Non-pigmented ciliary epithelial cell (primary cell): ENCODE results near the gene TNFAIP1.
A peak's percentile ranks its signal among the peaks of the same experiment; 100 is the strongest.
"Not testable (repeated sequence)": the region's sequence is repeated elsewhere in the genome, so short reads cannot be mapped to it uniquely, and the experiment has no call there.

Experiments used
- DNase-seq: peaks from one replicate; pipeline ENCODE4 v3.0.0-alpha.2; 2010; ENCODE audit warnings: low read depth

The TNFAIP1 gene, protein sequence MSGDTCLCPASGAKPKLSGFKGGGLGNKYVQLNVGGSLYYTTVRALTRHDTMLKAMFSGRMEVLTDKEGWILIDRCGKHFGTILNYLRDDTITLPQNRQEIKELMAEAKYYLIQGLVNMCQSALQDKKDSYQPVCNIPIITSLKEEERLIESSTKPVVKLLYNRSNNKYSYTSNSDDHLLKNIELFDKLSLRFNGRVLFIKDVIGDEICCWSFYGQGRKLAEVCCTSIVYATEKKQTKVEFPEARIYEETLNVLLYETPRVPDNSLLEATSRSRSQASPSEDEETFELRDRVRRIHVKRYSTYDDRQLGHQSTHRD

GRCh38 chr17:28335201-28335958, at the start of gene TNFAIP1, which contains the start of gene IFT20:
TSS of gene TNFAIP1 (plus strand) at chr17:28335761. CDS start at chr17:28339522, 3,761 bp downstream.
TSS of gene IFT20 (minus strand) at chr17:28335472. CDS start at chr17:28331985, 3,487 bp downstream.
- DNase-seq: peak; percentile 100

- DNase-seq: no peak
These were observed 49.6 kb upstream of the TNFAIP1 start for GRCh38 chr17:28285965-28286364.

DNA sequence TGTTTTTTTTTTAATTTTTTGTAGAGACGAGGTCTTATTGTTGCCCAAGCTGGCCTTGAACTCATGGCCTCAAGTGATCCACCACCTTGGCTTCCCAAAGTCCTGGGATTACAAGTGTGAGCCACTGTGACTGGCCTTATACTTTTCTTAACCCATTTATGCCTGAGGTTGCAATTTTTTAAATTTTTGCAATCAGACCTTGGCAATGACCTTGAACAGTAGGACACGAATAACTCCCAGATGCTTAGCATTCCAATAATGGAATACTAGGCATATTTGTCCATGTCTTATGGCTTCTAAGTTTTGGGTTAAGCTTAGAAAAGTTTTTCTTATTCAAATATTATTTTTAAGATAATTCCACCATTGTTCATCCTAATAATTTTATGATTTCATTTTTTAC, 44.9 kb upstream of the TNFAIP1 start:
- DNase-seq: no peak

DNA sequence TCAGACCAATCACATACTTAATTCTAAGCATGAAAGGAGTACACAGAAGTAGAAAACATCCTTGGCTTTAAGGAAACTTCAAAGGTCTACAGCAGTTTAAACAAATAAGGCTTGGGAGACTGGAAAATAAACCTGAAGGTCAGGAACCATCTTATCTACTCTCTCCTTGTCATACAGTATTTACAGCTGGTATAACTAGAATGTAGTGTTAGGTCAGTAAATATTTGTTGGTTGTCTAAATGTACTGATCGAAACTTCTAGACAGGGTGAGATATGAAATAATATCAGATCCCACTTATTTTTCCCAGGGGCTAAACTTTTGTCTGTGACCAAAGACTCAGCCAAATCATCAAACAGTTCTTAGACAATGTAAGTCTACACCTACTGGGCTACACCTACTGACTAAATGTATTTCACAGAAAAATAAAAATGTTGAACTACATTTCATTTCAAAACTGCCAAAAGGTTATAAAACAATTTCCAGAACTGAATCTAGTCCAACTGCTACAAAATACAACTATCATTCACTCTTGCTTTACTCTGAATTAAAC, 43.7 kb upstream of the TNFAIP1 start:
- no peak for DNase-seq

DNA sequence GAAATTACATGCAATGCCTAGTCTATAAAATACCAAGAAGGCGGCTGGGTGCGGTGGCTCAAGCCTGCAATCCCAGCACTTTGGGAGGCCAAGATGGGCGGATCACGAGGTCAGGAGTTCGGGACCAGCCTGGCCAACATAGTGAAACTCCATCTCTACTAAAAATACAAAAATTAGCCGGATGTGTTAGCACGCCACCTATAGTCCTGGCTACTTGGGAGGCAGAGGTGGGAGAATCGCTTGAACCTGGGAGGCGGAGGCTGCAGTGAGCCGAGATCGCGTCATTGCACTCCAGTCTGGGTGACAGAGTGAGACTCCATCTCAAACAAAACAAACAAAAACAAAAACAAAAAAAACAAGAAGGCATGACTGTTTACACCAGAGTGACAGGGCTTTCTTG, 42.7 kb upstream of the TNFAIP1 start:
- not testable (repeated sequence) for DNase-seq

GRCh38 chr17:28293994-28294393, 41.6 kb upstream of the TNFAIP1 start:
- no peak for DNase-seq

DNA sequence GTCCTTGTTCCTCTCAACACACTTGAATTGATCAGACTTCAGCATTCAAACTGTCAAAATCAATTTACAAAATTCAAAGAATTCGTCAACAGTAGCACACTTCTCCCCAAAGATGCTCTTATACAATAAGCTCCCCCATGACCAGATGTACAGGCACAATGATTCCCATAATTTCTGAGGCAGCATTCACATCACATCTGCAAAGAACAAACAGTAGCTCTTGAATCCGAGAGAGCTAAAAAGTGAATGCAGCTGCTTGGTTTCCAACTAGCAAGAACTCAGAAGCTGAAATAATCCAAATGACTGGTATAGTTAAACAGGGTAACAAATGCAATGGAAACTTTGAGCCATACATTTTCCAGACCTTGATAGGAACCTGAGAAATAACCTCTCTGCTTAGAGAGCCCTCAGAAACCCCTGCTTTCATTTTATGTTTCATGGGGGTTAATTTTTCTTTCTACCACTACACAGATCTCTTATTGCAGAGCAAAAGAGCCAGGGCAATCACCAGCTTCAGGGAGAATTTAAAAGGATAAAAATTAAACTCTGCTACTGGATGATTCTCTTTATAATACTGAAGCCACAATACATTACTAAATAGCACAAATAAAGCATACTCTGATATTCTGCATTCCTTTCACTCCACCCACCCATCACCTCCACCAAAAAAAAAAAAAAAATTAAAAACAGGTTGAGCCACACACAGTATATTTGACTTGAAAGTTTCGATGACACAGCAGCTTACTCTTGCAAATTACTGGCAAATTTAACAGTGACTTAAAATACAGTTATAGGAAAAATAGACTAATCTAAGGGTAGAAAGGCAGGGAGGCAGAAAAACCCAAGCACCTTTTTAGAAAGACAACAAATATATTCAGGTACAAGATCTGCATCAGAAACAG, 39.6 kb upstream of the TNFAIP1 start:
- no peak for DNase-seq

DNA sequence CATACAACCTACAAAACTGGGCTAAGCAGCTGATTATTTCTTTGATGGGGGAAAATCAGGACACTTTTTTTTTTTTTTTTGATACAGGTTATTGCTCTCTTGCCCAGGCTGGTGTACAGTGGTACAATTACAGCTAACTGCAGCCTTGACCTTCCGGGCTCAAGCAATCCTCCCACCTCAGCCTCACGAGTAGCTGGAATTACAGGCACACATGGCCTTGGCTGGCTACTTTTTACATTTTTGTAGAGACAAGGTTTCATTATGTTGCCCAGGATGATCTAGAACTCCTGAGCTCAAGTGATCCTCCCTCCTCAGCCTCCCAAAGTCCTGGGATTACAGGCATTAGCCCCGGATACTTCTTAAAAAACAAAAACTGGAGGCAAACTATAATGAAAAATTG, 37.1 kb upstream of the TNFAIP1 start:
- no peak for DNase-seq

GRCh38 chr17:28306954-28307401, 28.6 kb upstream of the TNFAIP1 start:
- DNase-seq: no peak

GRCh38 chr17:28313841-28314240, 21.7 kb upstream of the TNFAIP1 start:
- no peak for DNase-seq

GRCh38 chr17:28315846-28316705, 19.5 kb upstream of the TNFAIP1 start:
- no peak for DNase-seq

- DNase-seq: no peak
These were observed 18.2 kb upstream of the TNFAIP1 start for GRCh38 chr17:28317099-28317965.

GRCh38 chr17:28317966-28318758, 17.4 kb upstream of the TNFAIP1 start:
- DNase-seq: no peak

- DNase-seq: peak; percentile 86
These were observed 16.6 kb upstream of the TNFAIP1 start, which contains the start of gene TMEM97 for GRCh38 chr17:28318759-28319597. TSS of gene TMEM97 (plus strand) at chr17:28319200. CDS start at chr17:28319240, 40 bp downstream.

DNA sequence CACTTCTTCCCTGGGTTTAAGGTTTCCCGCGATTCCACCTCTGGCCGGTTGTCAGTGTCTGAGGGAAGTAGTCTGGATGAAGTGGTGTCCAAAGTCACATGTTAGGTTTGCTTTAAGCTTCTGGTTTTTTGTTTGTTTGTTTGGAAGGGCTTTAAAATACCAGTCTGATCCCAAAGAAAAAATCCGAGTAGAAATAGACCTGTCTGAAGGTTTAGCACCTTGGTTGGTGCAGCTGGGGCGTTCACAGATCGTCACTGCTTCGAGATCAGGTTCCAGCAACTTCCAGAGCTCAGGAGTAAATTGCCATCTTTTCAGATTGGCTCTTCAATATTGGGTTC, 16.0 kb upstream of the TNFAIP1 start:
- no peak for DNase-seq

GRCh38 chr17:28320215-28321061, 15.1 kb upstream of the TNFAIP1 start:
- no peak for DNase-seq

DNA sequence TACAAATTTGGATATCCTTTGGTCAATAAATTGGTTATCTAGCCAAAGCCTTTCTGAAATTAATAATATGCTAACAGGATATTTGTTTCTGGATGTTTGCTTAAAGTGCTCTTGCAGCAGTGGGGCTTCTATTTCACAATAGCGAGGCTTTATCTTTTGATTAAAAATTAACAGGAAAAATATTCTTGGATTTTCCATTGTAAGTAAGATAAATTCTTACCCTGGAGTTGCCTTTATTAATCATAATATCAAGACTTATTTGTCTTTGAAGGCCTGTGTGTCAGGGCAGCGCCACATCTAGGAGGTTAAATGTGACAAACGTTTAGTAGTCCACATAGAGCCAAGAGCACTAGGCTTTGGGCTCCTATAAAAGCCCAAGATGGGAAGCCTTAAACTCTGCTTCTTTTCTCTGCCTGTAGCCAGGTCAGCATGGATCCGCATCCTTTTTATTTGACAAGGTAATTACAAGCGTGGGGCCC, 11.3 kb upstream of the TNFAIP1 start:
- no peak for DNase-seq
